H1 (cell line): ENCODE results near the gene FOSL2. TPM values are rescaled to one million over a fixed set of nuclear protein-coding genes. Genes with fewer than 3 reads are reported as not detected.

Experiments
- BRCA1 ChIP-seq: IDR thresholded peaks from 2 replicates; pipeline ENCODE4 v1.6.1; 2012; ENCODE audit warnings: low read depth, low read length, improper control_type of control experiment
- CTBP2 ChIP-seq: IDR thresholded peaks from 2 replicates; pipeline ENCODE4 v1.7.0; 2011; ENCODE audit warnings: borderline replicate concordance, mild to moderate bottlenecking, moderate library complexity, mixed read lengths, low read length; ENCODE audit not compliant: insufficient read depth, insufficient read length
- HDAC6 ChIP-seq: IDR thresholded peaks from one replicate; pipeline ENCODE4 v1.7.1; 2012; ENCODE audit warnings: low read depth, mild to moderate bottlenecking, inconsistent platforms, low read length, moderate library complexity
- SIRT6 ChIP-seq: IDR thresholded peaks from one replicate; pipeline ENCODE4 v1.7.1; 2012; ENCODE audit warnings: low read length, inconsistent platforms
- polyA plus RNA-seq, 7 experiments: library from polyadenylated mRNA; depleted of rRNA in 3 of 7; stranded (reverse) in 5 of 7; unstranded in 2 of 7; fragments of >200 nt in 5 of 7; fragments of 200-250 nt in 2 of 7; gene quantifications; 1 replicate in 5 of 7; 2 replicates in 1 of 7; 4 replicates in 1 of 7; pipeline versions ENCODE4 v1.2.1 to v1.2.3, GENCODE V29; 2011 to 2013; ENCODE audit warnings: missing spikeins in 2 of 7, mixed read lengths in 2 of 7
- total RNA-seq: library from RNA; stranded (reverse); fragmentation: NEBNext Ultra II Directional; extraction: Animal tissue kit (Norgen Biotek cat#: 25700); gene quantifications from 2 replicates; pipeline ENCODE4 v1.2.1, GENCODE V29; 2021
- TF ChIP-seq, protein P1 (sequence below): IDR thresholded peaks from 2 replicates; pipeline ENCODE4 v1.6.1; 2011; ENCODE audit warnings: low read depth, mild to moderate bottlenecking, low read length; ENCODE audit not compliant: insufficient read depth

The FOSL2 gene
- total and polyA plus RNA-seq, 2 of the 8 experiments (the other 6 are each of a cell fraction or from before 2014, with no cell fraction given), result 1.5 to 4.5 TPM

DNA sequence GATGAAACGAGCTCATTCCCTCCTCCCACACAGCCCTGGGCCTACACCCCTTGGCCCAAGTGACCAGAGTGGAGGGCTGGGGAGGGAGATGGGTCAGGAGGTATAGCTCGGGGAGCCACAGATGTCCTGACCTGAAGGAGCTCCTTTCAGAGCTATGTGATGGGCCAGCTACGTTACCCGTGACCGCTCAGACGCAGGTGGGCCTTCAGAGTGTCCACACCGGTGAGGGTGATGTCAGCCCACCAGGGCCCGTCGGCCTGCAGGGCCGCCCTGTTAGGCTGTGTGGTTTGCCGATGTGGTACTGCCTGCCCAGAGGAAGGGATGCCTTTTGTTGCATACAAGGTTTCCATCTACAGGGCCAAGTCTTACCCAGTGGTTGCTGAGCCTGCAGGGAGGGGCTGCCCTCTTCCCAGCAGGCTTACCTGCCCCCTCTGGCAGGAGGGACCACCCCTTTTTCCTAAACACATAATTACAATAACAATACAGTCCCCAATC is 41.8 kb upstream of the FOSL2 start (continued):
- TF ChIP-seq SIRT6 (no peak), HDAC6 (no peak), CTBP2 (no peak), BRCA1 (no peak)
- TF ChIP-seq, protein P1, sequence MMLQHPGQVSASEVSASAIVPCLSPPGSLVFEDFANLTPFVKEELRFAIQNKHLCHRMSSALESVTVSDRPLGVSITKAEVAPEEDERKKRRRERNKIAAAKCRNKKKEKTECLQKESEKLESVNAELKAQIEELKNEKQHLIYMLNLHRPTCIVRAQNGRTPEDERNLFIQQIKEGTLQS, result no peak
